Dedifferentiated amniotic fluid mesenchymal stem cell (primary cell): ENCODE data around the gene LMO7.
A peak's percentile ranks its signal among the peaks of the same experiment; 100 is the strongest.
"Not testable (repeated sequence)": the region's sequence is repeated elsewhere in the genome, so short reads cannot be mapped to it uniquely, and the experiment has no call there.

Experiments used
- DNase-seq: peaks from one replicate; pipeline ENCODE4 v3.0.0-alpha.2; 2016; ENCODE audit errors: extremely low spot score

LMO7 gene

GRCh38 chr13:75743072-75743471 lies 106.9 kb downstream of the LMO7 start:
- not testable (repeated sequence) for DNase-seq

DNA sequence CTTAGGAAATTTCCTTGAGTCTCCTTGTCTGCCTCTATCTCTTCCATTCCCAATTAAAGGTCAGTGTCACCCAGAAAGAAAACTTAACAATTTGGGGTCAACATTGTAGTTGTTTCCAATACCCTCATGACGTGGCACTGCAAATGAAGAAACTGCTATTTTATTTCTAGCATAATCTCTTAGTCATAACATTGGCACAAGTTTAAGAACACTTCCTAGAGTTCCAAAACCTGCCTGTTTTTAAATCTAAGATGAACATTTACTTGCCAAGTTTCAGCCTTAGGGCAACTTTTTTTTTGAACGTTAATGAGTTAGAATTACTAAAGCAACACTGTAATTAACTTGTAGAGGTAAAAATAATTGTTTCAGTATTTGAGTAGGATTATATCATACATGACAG lies 108.0 kb downstream of the LMO7 start:
- no peak for DNase-seq

DNA sequence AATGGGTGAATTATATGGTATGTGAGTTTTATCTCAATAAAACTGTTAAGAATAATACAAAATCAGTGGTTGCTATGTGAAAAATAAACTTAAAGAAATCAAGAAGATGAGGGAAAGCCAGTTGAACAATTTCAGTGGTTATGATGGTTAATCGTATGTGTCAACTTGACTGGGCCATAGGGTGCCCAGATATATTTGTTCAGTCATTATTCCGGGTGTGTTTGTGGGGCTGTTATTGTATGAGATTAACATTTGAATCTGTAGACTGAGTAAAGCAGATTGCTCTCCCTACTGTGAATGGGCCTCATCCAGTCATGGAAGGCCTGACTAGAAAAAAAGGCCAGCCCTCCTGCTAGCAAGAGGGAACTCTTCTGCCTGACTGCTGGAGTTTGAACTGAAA lies 109.3 kb downstream of the LMO7 start:
- DNase-seq: no peak

- DNase-seq: no peak
Observed at GRCh38 chr13:75748874-75749273, 112.7 kb downstream of the LMO7 start.

DNA sequence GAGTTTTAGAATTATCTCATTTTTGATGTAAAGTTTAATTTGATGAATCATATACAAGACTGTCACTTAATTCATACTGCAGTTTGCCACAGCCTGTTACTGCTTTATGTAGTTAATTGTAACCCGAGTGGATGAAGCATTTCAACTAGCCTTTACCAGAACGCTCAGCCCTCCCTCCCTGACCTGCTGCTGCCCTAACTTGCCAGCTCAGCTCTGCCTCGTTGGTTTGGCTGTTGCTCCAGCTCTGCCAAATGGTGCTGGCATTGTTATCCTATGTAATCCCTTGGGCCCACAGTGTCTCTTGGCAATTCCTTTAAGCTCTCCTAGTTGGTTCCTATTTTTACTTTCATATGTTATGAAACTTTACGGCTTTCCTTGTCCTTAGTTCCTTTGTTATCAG lies 113.3 kb downstream of the LMO7 start:
- no peak for DNase-seq

- DNase-seq: no peak
Observed at GRCh38 chr13:75751350-75751749, 115.2 kb downstream of the LMO7 start.

DNA sequence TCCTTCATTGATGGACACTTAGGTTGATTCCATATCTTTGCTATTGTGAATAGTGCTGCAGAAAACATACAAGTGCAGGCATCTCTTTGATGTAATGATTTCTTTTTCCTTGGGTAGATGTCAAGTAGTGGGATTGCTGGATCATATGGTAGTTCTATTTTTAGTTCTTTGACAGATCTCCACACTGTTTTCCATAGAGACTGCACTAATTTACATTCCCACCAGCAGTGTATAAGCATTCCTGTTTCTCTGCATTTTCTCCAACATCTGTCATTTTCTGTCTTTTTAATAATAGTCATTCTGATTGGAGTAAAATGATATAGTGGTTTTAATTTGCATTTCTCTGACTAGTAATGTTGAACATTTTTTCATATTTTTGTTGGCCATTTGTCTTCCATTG lies 116.7 kb downstream of the LMO7 start:
- DNase-seq: no peak

DNA sequence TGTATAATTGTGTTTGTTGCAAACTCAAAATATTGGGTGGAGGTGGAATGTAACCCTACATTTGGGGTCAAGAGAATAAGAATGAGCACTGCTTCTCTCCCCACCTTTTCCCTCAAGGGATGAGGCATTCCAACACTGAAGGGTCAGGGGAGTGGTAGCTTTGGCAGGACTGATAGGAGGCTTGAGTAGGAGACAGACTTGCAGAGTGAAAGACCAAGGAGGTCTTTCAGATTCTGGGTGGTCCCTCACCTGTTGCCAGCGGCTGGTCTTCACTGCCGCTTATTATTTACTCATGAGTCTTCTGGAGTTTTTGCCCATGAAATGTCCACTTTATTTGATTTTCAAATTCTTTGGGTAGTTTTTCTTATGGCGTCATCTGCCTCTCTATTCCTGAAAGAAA lies 118.8 kb downstream of the LMO7 start:
- no peak for DNase-seq

DNA sequence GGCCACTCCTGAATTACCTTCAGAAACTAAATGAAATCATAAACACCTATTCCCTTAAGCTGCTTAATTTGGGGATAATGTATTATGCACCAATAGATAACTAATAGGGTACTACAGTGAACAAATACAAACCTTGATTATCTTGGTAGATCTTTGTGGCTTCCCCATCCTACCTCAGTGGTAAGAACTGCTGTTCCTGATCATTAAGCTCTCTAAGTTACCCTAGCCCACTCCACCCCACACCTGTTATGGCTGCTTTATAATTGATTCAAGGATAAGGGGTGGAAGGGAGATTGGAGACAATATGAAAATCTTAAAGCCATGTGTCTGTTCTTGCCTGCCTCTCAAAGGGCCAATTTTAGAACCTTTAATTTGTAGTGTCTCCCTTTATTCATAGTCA lies 121.2 kb downstream of the LMO7 start:
- no peak for DNase-seq

DNA sequence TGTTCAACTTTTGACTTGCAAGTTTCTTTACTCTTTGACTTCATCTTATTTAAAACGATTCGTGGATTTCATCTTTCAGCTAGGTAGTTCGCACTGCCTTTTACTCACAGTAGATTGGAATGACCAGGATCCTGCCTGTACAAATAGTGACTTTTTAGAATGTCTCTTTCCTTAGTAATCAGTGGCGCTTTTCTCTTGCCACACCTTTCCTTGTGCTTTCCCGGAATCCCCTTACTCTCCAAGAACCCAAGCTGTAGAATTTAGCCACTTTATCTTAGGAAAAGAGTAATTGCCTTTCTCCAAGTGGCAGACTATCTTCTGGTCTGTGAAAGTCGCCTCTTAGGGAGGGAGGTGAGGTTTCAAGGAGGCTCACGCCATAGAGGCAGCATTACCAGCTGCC lies 123.4 kb downstream of the LMO7 start:
- DNase-seq: no peak

GRCh38 chr13:75760131-75761021 lies 124.2 kb downstream of the LMO7 start:
- DNase-seq: no peak

- no peak for DNase-seq
Observed at GRCh38 chr13:75761369-75761768, 125.2 kb downstream of the LMO7 start.

GRCh38 chr13:75762076-75762937 lies 126.2 kb downstream of the LMO7 start:
- DNase-seq: no peak

- DNase-seq: no peak
Observed at GRCh38 chr13:75762955-75763354, 126.8 kb downstream of the LMO7 start.

GRCh38 chr13:75763512-75763911 lies 127.4 kb downstream of the LMO7 start:
- DNase-seq: no peak

DNA sequence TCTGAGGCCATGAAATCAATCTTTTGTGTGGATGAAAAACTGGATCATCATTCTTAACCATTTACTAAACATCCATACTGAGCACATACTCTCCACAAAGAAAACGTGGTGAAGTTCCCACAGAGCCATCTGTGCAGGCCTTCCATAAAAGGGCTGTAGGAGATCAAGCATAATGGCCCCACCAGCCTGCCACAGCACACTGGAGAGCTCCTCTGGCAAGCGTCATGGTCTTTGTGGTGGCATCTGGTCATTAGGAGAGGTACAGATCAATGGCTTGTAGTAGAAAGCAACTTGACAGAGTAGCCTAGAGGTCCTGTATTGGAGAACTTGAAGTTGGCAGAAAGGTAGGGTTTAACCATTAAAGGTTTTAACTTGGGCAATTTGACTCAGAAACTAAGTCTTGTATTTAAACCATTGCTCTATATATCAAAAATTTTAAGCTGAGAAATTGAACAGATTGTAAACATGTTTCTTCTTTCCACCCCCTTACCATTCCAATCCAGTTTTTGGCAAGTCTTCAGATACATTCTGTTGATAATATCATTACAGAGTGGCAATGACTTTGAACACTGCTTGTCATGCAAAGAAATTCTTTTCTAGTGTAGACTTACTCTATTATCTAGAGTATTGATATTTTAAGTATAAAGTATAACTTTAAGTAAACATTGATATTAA lies 128.3 kb downstream of the LMO7 start:
- DNase-seq: no peak

- DNase-seq: no peak
Observed at GRCh38 chr13:75764926-75765310, 128.8 kb downstream of the LMO7 start.

GRCh38 chr13:75766636-75767035 lies 130.5 kb downstream of the LMO7 start:
- DNase-seq: no peak

DNA sequence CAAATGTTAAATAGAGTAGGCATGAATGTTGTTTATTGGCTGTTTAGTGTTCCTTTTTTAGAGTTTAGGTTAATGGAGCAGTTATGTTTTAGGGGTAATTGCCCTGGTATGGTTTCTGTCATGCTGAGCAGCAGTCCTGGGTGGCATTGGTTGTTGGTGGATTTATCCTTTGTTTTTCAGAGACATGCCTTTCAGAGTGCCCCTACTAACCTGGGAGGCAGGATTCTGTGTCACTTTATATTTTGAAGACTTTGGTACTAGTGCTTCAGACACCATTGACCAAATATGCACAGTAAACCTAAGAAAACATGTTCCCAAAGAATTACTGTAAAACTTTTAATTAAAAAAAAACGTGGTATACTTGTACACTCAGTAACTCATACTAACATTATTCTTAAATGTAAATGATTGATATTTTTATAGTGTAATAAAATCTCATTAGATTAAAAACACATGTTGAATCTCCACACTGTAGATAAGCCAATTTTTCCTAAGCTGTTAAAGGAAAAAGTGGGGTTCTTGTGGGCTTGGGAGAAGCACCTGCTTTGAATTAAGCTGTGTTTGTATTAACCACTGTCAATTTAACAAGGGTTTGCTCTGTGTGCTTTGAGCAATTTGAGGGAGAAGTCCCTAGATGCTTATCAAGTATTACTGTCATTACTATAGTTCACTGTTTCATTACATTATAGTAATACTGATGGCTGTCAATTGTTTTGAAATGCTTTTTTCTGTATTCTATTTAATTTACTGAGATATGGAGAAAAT lies 133.2 kb downstream of the LMO7 start:
- DNase-seq: no peak

- DNase-seq: no peak
Observed at GRCh38 chr13:75770164-75770563, 134.0 kb downstream of the LMO7 start.

GRCh38 chr13:75770592-75771011 lies 134.5 kb downstream of the LMO7 start:
- peak; percentile 46 for DNase-seq

DNA sequence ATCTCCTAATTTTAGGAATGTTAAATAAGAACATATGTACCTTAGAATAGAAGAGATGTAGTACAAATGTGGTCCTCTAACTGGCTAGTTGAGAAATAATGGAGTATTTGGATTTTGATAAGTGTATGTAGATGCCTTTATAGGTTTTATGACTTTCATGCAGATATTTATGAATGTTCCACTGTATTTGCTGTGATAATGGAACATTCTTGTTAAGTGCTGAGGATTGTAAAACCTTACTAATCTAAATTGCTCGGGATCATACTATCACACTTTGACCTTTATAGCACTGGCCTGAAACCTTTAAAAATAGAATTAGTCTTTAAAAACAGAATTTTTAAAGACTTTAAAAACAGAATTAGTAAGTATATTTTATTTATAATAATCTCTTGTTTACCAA lies 135.1 kb downstream of the LMO7 start:
- no peak for DNase-seq
